Measurements from ENCODE around the gene CNGB1.
"Not testable (repeated sequence)": the region's sequence is repeated elsewhere in the genome, so short reads cannot be mapped to it uniquely, and the experiment has no call there.

CNGB1 gene

DNA sequence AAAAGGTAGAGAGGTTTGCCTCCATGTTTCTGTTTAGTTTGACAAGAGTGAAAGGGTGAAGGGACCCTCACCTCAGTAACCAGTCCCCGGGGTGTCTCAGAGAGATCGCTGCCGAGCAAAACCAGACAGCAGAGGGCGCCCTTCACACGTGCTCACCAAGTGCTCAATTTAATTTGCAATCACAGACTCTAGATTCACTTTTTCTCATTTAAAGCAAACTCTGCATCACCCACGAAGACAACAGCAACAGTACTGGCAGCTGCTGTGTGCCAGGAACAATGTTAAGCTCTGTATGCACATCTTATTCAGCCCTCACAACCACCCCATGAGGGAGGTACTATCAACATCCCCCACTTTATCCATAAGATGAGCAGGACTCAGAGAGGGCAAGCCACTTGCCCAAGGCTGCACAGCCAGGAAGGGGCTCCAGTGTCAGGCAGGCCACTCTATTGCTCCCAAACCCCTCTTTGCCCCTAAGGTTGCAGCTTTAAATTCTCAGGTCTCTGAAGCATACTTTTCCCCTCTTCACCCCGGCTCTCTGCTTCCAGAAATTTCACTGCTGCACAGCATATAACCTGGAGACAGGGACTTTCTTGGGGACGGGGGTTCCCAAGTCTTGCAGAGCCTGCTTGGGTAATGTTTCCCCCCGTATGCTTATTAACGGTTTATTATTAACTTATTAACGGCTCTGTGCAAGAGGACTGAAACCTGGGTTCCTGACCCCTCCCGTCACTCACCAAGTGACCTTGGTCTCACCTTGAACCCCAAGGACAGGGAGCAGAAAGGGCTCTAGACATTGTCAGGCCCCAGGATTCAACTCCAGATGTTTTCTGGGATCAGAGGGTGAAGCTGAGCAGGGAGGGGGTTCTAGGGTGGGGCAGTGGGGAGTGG lies 70.9 kb downstream of the CNGB1 start:
- DNase-seq: peak; percentile 72

DNA sequence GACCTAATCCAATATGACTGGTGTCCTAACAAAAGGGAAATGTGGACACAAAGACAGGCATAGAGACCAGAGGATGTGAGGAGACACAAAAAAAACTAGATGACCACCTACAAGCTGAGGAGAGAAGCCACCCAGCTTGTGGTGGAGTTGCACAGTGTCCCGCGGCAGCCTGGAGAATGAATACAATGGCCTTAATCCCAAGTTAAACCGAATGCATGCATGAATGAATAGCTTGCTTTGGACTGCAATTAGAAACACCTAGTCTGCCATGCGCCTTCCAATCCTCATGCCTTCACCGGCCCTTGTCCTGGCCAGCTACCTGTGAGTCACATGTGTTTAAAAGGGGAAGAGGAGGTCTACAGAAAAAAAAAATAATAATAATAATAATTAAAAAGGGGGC lies 72.0 kb downstream of the CNGB1 start:
- no peak for DNase-seq

DNA sequence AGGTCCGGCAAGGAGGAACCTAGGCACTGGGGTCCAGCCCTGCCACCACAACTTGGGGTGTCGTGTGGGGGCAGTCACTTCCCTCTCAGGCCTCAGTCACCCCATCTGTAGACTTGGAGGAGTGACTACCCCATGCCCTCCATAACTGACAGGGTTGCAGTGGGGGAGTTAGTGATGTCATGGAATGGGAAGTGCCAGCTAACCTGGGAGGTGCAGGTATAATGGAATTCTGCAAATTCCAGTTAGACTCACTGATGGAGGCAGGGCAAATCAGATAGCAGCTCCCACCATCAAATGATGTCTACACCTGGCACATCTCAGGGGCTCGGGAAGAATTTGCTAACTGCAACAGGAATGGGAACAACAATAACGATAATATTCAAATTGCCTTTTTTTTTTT lies 72.9 kb downstream of the CNGB1 start:
- no peak for DNase-seq

DNA sequence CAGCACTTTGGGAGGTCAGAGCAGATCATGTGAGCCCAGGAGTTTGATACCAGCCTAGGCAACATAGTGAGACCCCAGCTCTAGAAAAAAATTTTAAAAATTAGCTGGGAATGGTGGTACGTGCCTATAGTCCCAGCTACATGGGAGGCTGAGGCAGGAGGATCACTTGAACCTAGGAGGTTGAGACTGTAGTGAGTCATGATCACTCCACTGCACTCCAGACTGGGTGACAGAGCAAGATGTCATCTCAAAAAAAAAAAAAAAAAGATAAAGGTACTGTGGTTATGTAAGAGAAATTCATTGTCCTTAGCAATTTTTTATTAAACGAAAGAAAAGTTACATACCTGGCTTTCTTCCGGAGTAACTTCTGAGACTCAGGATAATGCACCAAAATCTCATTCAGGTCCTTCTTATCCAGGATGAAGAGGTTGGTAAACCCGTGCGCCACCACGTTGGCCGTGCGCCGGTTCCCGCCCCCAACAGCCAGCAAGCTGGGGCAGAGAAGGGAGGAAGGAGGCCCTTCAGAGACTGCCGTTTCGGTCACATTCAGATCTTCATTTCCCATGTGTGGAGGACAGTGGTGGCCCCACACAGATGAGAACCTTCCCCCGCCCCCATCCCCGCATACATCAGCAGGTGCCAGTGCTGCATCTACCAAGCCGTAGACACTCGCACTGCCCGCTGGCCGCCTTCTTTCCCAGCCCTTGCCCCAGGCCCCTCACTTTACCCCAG lies 73.7 kb downstream of the CNGB1 start:
- DNase-seq: no peak

DNA sequence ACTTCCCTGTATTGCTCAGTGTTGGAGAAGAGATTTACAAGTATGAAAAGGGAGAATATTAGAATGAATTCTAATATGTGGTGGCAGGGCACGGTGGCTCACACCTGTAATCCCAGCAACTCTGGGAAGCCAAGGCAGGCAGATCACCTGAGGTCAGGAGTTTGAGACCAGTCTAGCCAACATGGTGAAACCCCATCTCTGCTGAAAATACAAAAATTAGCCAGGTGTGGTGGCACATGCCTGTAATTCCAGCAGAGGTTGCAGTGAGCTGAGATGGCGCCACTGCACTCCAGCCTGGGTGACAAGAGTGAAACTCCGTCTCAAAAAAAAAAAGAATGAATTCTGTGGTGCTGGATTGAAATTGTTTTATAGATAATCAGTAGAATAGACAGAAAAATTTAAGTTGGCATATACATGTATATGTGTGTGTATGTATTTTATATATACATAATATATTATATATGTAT lies 75.8 kb downstream of the CNGB1 start:
- DNase-seq: not testable (repeated sequence)

DNA sequence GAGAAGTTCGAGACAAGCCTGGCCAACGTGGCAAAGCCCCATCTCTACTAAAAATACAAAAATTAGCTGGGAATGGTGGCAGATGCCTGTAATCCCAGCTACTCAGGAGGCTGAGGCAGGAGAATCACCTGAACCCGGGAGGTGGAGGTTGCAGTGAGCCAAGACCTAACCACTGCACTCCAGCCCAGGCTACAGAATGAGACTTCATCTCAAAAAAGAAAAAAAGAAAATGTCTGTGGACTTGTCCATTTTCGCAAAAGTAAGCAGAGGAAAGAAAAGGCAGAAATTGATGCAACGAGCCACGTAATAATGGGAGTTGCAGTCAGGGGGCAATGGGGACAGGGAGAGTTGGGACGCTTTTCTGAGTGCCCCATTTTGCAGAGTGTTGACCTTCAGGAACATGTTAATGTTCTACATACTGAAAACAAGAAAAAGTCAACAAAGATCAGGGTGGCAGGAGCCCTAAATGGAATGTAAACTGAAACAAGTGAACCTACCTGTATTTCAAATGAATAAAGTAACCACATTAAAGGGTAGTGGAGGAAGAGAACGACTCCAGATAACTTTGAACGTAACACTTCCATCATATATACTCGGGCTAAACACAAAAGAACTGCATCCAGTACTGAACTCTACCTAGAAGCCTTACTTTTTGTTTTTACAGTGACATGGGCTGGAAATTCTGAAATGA lies 76.4 kb downstream of the CNGB1 start:
- no peak for DNase-seq

DNA sequence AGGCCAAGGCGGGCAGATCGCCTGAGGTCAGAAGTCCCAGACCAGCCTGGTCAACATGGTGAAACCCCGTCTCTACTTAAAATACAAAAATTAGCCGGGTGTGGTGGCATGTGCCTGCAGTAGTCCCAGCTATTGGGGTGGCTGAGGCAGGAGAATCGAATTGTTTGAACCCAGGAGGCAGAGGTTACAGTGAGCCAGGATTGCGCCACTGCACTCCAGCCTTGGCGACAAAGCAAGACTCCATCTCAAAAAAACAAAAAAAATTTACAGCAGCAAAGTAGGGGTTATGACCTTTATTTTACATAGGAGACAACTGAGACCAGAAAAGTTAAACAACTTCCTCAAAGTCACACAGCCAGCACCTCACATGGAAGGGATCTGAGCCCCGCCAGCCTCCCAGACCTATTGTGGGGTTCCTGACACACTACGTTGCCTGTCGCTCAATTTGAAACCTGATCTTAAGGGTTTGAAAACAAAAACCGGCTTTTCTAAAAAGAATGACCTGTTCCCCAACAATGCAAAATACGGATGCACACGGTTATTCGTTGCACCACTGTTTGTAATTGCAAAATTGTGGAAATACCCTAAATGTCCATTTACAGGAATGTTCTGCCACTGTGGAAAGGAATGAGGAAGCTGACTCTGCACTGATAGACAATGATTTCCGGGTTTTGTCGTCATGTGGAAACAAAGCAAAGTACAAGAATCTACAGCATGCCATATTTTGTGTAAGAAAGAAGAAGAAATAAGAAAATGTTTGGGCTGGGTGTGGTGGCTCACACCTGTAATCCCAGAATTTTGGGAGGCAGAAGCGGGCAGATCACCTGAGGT lies 77.2 kb downstream of the CNGB1 start:
- DNase-seq: peak; percentile 96

DNA sequence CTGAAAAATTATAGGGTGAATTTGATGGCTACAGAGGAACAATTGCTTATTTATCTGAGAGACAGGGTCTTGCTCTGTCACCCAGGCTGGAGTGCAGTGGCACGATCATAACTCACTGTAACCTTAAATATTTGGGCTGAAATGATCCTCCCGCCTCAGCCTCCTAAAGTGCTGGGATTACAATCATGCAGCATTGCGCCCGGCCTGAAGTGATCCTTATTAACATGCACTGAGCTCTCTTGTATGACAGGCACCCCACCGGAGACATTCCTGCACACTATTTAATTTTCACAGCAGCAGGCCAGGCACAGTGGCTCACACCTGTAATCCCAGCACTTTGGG lies 77.7 kb downstream of the CNGB1 start:
- DNase-seq: no peak

DNA sequence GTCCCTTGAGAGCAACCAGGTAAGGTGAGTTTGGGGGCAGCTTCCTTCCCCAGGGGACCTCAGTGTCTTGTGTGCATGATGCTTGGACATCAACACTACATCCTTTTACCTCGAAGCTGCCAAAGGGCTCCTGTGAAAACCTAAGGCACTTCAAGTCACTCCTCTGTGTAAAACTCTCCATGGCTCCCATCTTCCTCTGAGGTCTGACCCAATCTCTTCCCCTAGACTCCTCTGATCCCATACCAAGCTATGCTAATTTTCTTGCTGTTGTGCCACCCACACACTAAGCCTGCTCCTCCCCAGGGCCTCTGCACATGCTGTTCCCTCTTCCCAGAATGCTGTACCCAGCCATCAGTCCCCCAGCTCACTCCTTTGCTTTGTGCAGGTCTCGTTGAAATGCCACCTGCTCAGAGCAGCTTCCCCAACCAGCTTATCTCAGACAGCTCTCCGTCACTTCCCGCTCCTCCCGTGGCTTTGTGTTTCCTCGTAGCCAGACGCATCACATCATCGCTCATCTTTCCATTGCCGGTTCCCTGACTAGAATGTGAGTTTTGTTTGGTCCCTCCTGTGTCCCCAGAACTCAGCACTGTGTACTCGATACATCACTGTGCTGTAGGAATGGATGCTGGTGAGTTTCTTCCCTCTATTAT lies 78.4 kb downstream of the CNGB1 start:
- peak; percentile 85 for DNase-seq

DNA sequence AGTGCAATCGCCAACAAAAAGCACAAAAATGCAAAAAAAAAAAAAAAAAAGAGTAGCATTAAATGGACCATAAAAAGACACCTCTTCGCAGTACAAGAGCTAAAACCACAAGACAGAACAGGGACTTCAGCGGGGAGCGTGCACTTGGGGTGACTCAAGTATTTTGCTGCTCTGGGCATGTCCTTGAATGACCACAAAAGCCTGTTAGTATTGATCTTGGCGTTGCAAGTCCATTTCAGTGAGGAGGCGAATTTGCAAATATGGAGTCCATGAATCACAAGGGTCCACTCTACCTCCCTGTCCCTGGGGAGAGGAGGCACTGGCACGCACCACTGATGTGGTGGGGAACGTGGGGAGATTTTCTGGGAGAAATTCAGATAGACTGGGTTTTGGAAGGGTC lies 78.9 kb downstream of the CNGB1 start:
- peak; percentile 50 for DNase-seq

DNA sequence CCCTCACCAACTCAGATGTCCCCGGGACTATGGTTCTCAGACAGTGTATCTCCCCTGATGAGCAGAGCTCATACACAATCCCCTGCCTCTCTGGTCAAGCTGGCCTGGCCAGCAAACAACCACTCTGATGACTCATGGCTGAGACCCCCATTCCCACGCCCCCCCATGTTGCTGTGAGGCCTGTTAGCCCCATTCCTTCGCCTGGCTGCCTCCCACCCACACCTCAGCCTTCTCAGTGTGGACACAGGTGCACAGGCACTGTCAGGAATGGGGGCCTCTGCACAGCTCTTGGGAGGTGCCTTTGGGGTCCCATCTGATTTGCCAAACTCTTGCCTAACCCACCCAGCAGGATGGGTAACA lies 80.2 kb downstream of the CNGB1 start:
- DNase-seq: no peak

DNA sequence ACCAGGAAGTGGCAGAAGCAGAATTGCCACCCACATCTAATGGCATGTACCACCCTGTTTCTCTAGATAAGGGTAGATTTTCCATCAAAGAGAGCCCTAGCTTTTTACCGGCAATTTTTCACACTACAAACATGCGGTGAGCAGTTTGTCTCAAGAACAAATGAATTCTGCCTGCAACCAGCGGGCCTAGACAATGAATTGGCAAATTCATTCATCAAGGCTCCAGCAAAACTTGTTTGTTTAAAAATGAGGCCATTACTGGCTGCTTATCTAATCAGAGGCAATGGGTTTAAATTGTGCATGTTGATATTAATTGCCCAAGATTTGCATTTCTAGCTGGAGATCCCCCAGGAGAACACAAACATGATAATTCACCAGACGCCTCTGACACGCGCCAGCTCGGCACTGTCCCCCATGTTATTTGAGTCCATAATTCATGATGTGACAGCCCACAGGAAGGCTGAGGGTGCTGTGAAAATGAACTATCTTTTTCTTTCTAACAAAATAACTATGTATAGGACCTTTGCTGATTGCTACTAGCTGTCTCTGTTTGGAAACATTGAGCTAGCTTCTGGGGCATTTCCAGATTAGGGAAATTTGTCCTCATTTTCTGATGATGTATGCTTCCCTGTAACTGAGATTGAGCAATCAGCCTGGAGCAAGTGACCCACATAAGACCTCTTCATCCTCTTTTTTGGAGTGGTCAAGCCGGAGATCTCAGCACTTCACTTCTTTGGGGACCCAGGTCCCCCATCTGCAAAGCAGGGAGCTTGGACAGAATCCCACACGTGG lies 80.8 kb downstream of the CNGB1 start:
- peak; percentile 94 for DNase-seq

DNA sequence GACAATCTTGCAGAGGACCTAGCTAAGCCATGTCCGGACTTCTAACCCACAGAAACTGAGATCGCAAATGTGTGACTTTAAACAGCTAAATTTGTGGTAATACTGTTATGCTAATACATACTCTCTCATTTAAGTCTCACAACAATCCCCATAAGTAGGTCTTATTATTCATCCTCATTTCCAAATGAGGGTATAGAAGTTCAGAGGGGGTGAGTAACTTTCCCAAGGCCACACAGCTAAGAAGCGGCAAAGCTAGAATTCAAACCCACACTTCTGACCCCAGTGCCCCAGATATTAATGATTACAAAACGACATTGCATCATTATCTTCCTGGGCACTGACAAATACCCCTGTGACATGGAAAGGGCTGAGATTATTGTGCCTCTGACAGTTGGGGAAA lies 81.4 kb downstream of the CNGB1 start:
- DNase-seq: peak; percentile 78

DNA sequence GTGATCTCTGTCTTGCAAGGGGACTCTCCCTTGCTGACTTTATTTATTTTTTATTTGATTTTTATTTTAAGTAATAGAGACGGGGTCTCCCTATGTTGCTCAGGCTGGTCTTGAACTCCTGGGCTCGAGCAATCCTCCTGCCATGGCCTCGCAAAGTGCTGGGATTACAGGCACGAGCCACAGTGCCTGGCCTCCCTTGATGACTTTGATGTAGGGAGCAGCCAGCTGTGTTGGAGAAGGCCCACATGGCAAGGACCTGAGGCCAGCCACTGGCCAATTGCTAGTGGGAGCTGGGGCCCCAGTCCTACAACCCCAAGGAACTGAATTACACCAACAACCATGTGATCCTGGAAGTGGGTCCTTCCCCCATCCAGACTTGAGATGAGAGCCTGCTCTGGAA lies 81.8 kb downstream of the CNGB1 start:
- DNase-seq: peak; percentile 27

DNA sequence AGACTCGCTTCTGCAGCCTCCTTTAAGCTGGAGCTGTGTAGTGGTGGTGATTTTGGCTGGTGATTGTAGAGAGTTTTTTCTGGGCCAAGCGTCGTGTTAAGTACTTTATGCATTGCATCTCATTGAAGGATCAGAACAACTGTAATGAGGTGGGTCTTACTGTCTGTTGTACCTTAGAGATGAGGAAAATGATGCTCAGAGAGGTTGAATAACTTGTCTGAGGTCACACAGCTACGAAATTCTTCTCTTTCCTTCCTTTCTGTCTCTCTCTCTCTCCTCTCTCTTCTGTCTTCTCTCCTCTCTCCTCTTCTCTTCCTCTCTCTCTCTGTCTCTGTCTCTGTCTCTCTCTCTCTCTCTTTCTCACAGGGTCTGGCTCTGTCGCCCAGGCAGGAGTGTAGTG lies 82.8 kb downstream of the CNGB1 start:
- no peak for DNase-seq

DNA sequence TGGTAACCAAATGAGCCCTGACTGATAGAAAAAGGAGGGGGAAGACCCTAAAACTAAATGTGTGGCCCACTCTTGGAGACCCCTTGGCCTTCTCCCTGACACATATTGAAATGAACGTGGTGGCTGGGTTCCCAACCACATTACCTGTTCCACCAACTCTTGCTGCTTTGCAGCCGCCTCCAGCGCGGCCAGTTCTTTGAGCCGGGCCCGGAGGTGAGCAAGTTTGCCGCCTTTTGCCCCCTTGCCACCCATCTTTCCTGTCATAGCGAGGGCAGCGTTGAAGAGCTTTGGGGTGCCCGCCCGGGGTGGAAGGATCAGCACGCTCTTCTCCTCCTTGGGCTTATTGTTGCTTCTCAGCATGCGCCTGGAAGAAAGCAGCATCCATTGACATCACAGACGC lies 83.2 kb downstream of the CNGB1 start:
- no peak for DNase-seq

DNA sequence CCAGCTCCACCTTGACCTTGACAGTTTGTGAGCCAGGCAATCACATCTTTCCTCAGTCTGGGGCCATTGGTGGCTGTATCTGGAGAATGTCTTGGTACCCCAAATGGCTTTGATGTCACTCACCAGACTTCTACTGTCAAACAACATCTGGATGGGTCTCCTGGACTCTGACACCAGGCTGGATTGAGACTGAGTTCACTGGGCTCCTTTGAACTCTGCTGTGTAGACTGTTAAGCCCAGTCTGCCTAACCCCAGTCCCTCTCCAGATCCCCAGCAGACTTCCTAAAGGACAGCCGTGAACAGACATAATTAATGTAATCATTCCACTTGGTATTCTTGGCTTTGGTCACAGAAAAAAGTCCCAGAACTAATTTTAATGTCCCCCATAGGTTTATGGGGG lies 84.5 kb downstream of the CNGB1 start:
- no peak for DNase-seq

DNA sequence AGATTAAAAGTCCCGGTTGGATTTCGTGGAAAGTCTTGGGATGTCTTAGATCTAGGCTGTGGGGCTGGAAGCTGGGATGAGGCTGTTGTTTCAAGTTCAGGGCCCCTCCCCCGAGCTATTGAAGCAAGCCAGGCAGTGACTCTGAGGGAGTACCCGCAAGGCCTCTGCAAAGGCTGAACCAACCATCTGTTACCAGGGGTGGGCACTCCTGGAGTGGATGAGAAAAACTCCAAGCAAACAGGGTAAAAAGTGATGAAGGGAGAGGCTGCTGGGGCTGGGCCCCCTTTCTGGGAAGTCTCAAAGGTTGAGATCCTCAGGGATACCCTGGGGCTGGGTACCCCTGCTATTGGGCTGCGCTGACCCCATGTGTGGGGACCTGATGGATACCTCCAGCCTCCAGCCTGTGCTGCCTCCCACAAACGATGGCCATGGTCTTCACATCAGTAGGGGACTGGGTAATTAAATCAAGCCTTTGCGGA lies 86.2 kb downstream of the CNGB1 start:
- no peak for DNase-seq

DNA sequence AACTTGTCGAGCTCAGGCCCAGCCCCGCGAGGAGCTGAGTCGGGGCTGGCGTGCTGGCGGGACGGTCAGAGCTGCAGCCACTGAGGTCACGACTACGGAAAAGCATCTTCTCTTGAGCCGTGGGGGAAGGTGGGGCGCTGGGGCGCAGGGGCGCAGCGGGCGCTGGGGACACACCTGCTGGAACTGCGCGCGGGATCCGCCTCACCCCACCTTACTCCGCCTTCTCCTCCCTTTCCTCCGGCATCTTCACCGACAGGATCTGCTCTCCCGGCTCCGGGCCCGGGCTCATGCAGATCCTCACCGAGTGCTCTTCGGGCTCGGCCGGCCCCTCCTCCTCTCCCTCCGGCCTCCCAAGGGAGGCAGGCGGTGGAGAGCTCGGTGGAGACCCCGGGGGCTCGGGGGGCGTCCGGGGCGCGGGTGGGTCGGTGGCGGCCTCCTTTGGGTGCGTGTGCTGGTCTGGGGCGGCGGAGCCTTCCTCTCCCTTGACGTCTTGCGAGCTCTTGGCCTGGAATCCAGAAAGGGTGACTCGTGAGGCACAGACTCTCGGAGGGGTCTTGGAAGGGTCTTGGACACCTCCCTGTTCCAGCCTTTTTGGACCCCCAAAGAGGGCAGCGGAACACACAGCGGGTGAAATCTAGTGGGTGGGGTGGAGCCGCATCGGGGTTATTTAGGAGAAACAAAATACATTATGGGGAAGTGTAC lies 86.8 kb downstream of the CNGB1 start:
- DNase-seq: no peak

DNA sequence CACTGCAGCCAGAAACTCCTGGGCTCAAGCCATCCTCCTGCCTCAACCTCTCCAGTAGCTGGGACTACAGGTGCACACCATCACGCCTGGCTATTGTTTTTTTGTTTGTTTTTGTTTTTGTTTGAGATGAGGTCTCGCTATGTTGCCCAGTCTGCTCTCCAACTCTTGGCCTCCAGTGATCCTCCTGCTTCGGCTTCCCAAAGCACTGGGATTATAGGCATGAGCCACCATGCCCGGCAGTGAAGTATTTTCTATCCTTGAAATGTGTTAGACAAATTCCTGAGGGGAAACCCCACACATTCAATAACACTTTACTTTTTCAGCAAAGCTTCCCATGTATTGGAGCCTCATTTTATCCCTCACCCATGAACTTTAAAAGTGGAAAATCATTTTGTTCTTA lies 87.4 kb downstream of the CNGB1 start:
- DNase-seq: no peak

DNA sequence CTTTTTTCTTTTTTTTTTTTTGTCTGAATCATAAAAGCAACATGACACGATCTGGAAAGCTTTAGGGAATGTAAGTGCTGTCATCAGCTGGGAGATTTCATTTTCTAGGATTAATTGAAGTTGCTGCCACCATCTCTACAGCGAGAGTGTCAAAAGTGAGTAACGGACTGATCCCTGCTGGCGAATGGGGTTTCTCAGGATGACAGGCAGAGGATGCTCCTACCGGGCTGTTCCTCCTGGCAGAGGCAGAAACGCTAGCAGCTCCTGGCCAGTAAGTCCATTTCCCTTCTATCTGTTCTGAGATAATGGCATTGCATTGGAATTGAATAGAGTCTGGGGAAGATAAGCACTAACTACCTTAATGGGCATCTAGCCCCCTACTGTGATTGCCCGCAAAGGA lies 88.1 kb downstream of the CNGB1 start:
- no peak for DNase-seq
